GOT3 (cell line): ENCODE data around the gene ACVR1.

Experiments used
- DNase-seq: peaks from one replicate; lab custom pipeline; 2025; ENCODE audit warnings: mixed read lengths; lab: John Stamatoyannopoulos, UW

Gene ACVR1

DNA sequence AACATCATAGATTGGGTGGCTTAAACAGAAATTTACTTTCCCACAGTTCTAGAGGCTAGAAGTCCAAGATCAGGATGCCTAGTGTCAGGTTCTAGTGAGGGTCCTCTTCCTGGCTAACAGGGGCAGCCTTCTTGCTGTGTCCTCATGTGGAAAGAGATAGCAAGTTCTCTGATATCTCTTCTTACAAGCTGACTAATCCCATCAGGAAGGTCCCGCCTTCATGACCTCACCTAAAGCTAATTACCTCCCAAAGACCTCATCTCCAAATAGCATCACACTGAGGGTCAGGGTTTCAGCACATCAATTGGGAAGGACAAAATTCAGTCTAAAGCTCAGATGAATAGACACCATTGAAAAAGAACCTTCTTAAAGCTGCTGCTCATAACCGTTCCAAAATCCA is 22.9 kb downstream of the ACVR1 start:
- no peak for DNase-seq

DNA sequence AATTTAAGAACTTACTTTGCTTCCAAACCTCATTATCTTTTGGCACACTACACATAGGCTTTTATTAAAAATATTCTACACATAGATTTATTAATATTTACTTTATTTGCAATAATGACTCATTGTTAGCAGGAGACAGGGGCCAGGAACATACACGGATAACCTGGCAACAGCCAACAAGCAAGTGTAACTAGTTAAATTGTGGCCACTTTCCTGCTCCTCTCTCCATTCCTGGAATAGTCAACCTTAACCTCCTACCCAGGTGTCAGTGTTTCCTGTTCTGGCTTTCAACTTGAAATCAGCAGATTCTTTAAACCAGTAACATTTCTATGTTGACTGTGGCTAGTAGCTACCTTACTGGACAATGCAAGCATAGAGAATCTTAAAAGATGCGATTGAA is 26.5 kb downstream of the ACVR1 start:
- DNase-seq, result no peak

DNA sequence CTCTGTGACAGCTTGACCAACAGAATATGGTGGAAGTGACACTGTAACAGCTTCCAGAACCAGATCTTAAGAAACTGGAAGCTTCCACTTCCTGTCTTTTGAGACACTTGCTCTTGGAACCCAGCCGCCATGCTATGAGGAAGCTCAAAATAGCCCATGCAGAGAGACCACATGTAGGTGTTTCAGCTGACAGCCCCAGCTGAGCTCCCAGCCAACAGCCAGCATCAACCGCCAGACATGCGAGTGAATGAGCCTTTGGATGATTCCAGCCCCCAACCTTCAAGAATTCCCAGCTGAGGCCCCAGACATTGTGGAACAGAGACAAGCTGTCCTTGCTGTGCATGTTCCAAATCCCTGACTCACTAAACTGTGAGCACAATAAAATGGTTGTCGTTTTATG is 27.9 kb downstream of the ACVR1 start:
- DNase-seq, result no peak

DNA sequence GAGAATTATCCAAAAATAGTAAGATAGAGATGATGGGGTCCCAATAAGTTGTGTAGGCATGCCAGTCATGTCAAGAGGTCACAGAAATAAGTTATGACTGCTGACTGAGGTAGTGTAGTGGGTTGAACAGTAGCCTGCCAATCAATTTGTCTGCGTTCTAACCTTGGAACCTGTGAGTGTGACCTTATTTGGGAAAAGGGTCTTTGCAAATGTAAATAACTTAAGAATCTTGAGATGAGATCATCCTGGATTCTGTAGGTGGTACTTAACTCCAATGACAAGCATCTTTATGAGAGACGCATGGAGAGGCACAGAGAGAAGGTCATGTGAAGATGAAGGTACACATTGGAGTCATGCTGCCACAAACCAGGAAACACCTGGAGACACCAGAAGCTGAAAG is 31.0 kb downstream of the ACVR1 start:
- no peak for DNase-seq

DNA sequence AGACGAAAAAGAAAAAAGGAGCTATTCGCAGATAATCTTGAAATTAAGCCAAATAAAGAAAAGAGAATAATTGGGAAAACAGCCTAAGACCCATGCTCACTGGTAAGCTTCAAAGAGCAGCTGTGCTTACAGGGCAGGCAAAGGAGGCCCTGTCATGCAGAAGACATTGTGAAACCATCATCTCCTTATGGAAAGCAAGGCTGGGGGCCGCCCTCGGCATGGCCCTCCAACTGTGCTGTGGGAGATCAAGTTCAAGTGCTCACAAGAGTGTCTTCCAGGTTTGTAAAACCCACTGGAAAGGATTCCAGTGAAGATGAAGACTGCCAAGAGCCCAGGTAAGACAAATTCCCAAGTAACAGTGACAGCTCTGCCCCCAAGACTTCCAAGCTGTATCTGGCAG is 32.2 kb downstream of the ACVR1 start:
- DNase-seq, result no peak

GRCh38 chr2:157843081-157843480 is 33.0 kb downstream of the ACVR1 start:
- no peak for DNase-seq

DNA sequence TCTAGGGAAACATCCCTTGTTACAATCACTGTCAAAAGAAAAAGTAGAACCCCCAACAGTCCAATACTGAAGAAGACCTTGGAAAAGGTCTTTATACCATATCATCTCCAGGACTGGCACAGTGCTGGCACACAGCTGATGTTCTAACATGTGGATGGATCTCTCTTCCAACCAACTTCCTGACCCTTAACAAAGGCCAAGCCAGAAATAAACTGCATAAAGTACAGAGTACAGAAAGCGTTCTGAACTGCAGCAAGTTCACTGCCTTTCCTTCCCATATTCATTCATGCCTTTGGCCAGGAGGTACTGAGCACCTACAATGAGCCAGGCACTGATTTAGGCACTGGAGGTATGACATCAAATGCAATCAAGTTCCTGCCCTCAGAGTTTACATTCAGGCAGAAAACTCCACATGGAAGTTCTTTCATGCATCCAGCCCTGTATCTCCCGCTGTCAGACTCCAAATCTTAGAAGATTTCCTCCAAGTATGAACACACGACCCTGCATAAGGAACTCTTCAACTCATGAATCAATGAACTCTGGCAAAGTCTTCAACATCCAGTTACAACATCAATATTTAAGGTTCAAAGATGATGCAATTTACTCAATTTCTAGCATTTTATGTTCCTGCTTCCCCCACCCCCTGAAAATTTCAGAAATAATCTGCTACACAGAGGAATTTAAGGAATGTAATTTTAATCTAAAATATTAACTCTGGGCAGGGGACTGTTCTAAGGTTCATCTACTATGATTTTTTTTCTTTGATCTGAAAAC is 33.8 kb downstream of the ACVR1 start:
- DNase-seq, result no peak

DNA sequence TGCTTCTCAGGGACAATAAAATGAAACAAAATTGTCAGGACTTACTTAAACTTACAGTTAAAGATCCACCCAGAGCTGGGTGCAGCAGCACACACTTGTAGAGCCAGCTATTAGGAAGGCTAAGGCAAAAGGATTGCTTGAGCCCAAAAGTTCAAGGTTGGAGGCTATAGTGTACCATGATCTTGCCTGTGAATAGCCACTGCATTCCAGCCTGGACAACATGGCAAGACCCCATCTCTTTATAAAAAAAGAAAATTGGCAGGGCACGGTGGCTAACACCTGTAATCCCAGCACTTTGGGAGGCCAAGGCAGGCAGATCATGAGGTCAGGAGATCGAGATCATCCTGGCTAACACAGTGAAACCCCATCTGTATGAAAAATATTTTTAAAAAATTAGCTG is 34.6 kb downstream of the ACVR1 start:
- no peak for DNase-seq

DNA sequence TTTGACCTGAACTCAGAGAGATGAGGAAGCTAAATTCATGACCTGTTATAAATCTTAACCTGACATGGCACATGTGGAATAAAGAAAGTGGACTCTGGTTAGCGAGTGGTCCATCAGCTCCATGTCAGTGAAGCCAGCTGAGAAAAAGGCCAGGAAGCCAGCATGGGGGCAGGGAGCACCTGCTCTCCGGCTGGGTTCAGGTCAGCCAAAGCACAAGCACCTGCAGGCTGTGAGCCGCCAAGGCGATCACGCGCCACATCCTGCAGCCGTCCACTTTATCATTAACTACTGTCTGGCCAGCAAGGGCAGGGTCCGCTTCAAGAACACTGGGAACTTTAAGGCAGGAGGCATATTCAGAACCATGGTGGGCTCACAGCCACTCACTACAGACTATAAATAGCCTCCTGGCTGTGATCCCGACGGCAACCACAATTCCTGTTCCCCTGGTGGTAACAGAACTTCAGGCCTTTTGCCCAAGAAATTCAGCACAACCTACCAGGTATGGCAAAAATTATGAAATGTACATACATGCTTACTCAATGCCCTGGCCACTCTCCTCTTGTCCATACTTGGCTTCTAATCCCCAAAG is 35.5 kb downstream of the ACVR1 start:
- no peak for DNase-seq

GRCh38 chr2:157839822-157840221 is 36.3 kb downstream of the ACVR1 start:
- no peak for DNase-seq

DNA sequence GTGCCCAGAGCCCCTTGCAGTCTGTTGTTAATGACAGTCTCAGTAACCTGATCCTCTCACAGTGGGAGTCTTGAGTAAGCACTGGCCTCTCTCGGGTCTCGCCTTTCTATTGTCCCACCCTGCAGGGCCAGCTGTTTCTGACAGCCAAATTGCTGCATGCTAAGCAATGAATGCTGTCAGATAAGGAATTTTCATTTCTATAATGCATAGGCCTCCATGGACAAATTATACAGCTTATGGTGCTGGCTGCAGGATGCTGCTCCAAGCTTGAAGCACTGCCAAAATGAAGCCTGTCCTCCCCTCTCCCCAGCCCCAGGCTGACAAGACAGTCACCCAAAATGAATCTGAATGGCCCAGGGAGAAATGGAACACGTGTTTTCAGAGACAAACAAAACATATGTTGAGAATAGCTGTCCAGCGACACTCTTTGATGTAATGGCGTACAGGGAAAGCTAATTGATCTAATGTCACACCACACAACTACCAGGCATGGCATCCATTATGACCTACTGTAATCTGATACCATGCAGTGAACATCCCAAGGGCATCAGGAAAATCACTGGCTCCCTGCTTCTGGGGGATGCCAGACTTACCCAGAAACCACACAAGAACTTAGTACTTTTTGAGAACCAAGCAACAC is 36.8 kb downstream of the ACVR1 start:
- DNase-seq, result no peak

DNA sequence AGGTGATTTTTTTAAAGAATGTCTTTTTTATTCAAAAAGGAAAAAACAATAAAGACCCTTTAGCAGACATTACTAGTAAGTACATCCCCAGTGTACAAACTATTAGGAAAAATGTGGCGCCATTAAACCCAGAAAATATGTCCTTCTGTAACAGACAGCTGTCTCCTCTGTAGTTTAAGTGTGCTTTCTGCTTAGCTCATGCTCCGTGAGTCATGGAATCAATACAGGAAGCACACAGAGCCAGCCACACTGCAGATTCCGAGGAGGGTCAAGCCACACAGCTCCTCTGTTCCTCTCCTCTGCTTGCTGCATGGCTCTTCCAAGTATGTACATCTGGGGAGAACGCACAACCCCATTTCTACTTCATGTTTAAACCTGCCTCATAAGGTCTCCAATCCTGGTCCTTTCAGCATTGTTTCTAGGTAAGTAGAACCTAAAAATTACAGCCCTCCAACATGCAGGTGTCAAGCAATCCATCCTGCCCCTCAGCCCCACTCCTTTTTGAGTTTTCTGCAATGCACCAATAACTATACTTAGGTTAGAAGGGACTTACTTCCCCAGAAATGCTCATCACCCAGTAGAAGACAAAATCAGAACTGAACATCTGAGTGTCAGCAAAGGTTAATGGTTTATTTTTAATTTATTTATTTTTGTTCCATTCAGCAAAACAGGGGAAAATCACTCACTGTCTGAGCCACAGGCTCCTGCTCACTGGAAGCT is 37.5 kb downstream of the ACVR1 start:
- no peak for DNase-seq

DNA sequence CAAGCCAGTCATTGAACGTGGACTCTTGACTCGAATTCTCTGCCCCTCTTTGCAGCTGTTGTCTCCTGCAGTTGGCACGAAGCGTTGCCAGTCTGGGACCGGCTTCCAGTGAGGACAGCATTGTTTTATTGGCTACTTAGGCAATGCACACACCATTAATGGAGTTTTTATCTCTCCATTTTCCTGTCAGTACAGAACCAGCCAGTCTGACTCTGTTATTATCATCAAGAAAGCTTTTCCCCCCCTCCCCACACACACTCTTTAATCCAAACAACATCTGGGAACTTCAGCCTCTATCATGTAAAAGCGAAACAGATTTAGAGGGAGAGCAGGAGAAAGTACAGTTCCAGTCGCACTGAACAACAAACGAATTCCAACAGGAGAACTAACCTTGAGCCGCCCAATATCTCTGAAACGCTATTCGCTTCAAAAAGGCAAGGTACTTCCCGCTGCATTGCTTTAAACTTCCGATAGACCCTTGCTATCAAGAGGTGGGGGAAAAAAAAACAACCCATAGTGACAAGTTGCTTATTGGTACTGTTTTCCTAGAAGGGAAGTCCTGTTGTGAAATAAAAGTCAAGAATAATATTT is 38.2 kb downstream of the ACVR1 start:
- DNase-seq, result no peak

GRCh38 chr2:157836531-157836930 is 39.6 kb downstream of the ACVR1 start:
- no peak for DNase-seq

- no peak for DNase-seq
Observed at GRCh38 chr2:157835425-157835824, 40.7 kb downstream of the ACVR1 start.

- DNase-seq, result no peak
Observed at GRCh38 chr2:157835006-157835405, 41.1 kb downstream of the ACVR1 start.

GRCh38 chr2:157833721-157834120 is 42.4 kb downstream of the ACVR1 start:
- no peak for DNase-seq

- DNase-seq, result no peak
Observed at GRCh38 chr2:157831573-157832315, 44.4 kb downstream of the ACVR1 start.

- no peak for DNase-seq
Observed at GRCh38 chr2:157830696-157831570, 45.2 kb downstream of the ACVR1 start.

- DNase-seq, result no peak
Observed at GRCh38 chr2:157830266-157830665, 45.9 kb downstream of the ACVR1 start.

DNA sequence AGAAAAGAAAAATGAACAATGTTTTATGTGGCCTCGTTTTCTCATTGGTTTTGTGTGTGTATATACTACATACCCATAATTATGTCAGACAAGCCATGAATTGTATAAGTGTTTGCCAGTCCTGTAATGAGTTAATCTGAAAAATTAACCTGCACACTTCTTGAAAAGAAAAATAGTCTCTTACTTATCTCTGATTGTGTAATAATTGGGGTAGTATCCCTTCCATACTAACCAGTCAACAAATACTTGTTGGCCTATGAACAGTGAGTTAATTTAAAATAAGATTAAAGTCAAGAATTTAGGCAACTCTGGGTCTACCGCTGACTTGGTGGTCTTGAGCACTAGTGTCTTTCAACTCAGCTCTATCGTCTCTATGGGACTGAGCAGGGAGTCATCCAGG is 48.8 kb downstream of the ACVR1 start:
- no peak for DNase-seq
